ENCODE measurements around the gene ARHGAP4.

ARHGAP4 gene

GRCh38 chrX:153926858-153927671, 1.0 kb upstream of the ARHGAP4 start:
- no peak for DNase-seq (ENCODE audit: low read depth)

- DNase-seq (ENCODE audit: low read depth): no peak
Observed at GRCh38 chrX:153926552-153926857, 441 bp upstream of the ARHGAP4 start.

- DNase-seq (ENCODE audit: low read depth): no peak
Observed at GRCh38 chrX:153925387-153925738, 701 bp downstream of the ARHGAP4 start.

GRCh38 chrX:153924149-153924861, 1.8 kb downstream of the ARHGAP4 start:
- DNase-seq (ENCODE audit: low read depth): peak; percentile 38

- peak; percentile 55 for DNase-seq (ENCODE audit: low read depth)
Observed at GRCh38 chrX:153922932-153923857, 2.9 kb downstream of the ARHGAP4 start.

- no peak for DNase-seq (ENCODE audit: low read depth)
Observed at GRCh38 chrX:153921511-153922446, 4.3 kb downstream of the ARHGAP4 start.

GRCh38 chrX:153921070-153921469, 5.0 kb downstream of the ARHGAP4 start:
- no peak for DNase-seq (ENCODE audit: low read depth)

- no peak for DNase-seq (ENCODE audit: low read depth)
Observed at GRCh38 chrX:153920546-153920945, 5.5 kb downstream of the ARHGAP4 start.

- no peak for DNase-seq (ENCODE audit: low read depth)
Observed at GRCh38 chrX:153919281-153919680, 6.8 kb downstream of the ARHGAP4 start.

GRCh38 chrX:153917869-153918268, 8.2 kb downstream of the ARHGAP4 start:
- DNase-seq (ENCODE audit: low read depth): no peak

GRCh38 chrX:153913701-153914100, 12.4 kb downstream of the ARHGAP4 start:
- no peak for DNase-seq (ENCODE audit: low read depth)

- DNase-seq (ENCODE audit: low read depth): no peak
Observed at GRCh38 chrX:153913211-153913610, 12.9 kb downstream of the ARHGAP4 start.

GRCh38 chrX:153911798-153912197, 14.3 kb downstream of the ARHGAP4 start:
- DNase-seq (ENCODE audit: low read depth): no peak

- DNase-seq (ENCODE audit: low read depth): no peak
Observed at GRCh38 chrX:153910446-153910845, 15.6 kb downstream of the ARHGAP4 start.

GRCh38 chrX:153909980-153910360, 16.1 kb downstream of the ARHGAP4 start:
- DNase-seq (ENCODE audit: low read depth): no peak

GRCh38 chrX:153909024-153909979, 16.8 kb downstream of the ARHGAP4 start:
- no peak for DNase-seq (ENCODE audit: low read depth)

- no peak for DNase-seq (ENCODE audit: low read depth)
Observed at GRCh38 chrX:153908219-153908860, 17.7 kb downstream of the ARHGAP4 start.

GRCh38 chrX:153907456-153907855, 18.6 kb downstream of the ARHGAP4 start:
- DNase-seq (ENCODE audit: low read depth): no peak

- no peak for DNase-seq (ENCODE audit: low read depth)
Observed at GRCh38 chrX:153906126-153906917, 19.7 kb downstream of the ARHGAP4 start.

Data from fibroblast of the conjunctiva (primary cell).